GM18868 (cell line): Measurements from ENCODE around the gene COX4I1.

Experiments used
- ATAC-seq: cut with Tn5 transposase; IDR thresholded peaks from one replicate; pipeline ENCODE4 v1.9.1; 2021; ENCODE audit warnings: mild to moderate bottlenecking, moderate library complexity; ENCODE audit not compliant: unreplicated experiment

COX4I1 gene

DNA sequence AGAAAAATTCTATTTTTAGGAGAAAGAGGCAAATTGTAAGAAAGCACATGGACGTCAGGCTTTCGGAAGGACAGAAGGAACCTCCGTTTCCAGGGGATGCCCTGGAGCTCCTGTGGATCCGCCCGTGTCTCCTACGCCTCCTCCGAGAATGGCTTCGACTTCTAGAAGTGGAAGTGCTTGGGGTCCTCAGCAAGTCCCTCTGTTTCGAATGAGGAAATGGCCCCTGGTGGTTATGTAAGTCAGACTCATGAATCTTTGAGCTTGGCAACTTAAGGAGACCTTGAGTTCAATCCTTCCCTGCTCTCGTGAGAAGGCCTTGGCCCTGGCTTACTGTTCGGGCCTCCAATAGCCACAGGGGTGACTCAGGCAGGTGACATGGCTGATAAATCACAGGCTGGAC is 38.9 kb downstream of the COX4I1 start:
- ATAC-seq: no peak

- ATAC-seq: no peak
Observed at GRCh38 chr16:85838876-85839585, 39.5 kb downstream of the COX4I1 start.

- ATAC-seq: no peak
Observed at GRCh38 chr16:85839681-85840240, 40.3 kb downstream of the COX4I1 start.

DNA sequence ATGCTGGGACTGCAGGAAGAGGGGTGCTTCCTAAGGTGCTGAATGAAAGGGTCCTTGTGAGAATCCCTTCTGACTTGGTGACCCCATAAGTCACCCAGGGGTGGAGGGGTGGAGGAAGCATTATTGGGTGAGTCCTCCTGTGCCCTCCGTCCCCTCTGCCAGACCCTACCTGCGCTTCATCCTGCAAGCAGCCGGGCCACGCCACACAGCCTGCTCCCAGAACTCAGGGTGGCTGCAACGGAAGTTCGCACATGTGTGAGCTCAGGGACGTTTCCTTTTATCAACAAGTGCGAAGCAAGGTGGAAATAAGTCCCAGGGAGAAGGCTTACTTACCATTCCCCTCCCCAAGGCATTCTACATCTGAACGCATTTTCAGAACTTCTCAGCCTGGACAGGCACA is 40.9 kb downstream of the COX4I1 start:
- ATAC-seq: no peak

DNA sequence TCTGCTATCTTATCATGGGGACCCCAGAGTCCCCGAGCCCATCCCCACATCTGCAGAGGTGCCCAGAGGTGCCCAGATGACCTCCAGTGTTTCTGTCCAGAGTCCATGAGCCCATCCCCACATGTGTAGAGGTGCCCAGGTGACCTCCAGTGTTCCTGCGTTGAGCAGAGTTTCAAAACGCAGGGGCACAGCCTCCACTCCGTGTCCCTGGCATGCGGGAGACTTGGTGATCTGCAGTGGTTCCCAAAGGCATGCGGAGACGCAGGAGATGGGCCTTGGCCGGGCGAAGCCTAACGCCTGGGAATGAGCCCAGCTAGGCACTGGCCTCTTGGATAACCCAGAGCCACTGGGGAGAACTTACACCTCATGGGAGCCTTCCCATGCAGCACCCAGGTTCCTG is 41.3 kb downstream of the COX4I1 start:
- no peak for ATAC-seq

- no peak for ATAC-seq
Observed at GRCh38 chr16:85842435-85842834, 42.9 kb downstream of the COX4I1 start.

DNA sequence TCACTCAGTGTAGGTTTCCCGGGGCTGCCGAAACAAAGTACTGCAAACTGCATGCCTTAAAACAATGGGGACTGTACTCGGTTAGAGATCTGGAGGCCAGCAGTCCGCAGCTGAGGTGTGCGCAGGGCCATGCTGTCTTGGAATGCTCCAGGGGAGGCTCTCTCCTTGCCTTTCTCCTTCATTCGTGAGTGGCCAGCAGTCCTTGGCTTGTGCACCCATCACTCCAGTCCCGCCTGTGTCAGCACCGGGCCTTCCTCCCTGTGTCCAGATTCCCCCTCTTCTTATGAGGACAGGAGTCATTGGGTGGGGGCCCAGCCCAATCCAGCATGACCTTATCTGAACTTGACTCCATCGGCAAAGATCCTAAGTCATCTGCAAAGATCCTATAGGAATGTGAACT is 43.4 kb downstream of the COX4I1 start:
- ATAC-seq: no peak

DNA sequence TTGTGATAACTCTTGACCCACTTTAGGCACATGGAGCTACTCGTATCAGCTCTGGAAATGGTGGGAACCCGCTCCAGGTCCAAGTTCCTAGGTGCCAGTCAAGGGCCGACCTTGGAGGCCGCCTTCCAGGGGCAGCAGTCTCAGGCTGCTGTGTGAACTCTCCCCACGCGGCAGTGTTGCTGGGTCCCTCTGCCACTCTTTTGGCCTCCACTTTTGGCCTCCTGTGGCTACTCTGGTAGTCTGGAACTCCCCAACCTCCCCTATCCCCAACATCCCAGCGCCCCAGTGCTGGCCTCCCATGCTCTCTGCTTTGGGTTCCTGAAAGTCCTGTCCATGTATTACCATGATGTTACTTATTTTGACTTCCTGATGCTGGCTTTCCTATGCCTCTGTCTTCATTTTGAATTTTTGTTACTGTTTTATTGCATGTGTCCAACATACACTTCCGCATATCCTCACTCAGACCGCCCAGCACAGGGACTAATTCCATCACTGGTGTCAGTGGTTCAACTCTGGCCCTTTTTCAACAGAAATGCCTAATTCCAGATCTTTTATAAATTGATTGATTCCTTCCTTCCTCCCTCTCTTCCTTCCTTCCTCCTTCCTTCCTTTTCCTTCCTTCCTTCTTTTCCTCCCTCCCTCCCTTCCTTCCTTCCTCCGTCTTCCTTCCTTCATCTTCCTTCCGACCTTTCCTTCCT is 44.1 kb downstream of the COX4I1 start:
- no peak for ATAC-seq

DNA sequence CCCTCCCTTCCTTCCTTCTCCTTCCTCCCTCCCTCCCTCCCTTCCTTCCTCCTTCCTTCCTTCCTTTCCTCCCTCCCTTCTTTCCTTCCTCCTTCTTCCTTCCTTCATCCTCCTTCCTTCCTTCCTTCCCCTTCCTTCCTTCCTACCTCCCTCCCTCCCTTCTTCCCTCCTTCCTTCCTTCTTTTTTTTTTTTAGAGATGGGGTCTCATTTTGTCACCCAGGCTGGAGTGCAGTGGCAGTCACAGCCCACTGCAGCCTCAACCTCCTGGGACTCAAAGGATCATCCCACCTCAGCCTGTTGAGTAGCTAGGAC is 44.6 kb downstream of the COX4I1 start:
- ATAC-seq: no peak

DNA sequence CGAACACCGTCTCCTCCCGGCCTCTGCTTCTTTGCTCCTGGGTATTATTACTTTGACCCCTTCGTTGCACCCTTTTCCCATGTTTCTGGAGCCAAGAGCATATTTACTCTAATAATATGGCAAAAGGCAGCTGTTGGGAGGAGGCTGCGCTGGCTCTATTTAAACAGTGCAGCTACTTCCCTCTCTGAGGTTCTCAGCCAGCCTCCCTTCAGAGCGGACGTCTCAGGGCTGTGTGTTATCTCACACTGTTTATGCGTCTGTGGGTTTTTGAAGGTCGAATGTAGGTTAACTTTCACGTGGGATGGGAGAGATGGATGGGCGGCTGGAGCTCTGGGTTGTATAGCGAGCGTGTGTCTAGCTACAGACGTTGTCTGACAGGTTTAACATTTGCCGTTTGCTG is 45.3 kb downstream of the COX4I1 start:
- no peak for ATAC-seq

GRCh38 chr16:85845266-85845665 is 45.8 kb downstream of the COX4I1 start:
- ATAC-seq: no peak

- no peak for ATAC-seq
Observed at GRCh38 chr16:85846461-85846860, 47.0 kb downstream of the COX4I1 start.

- no peak for ATAC-seq
Observed at GRCh38 chr16:85847036-85847435, 47.5 kb downstream of the COX4I1 start.

DNA sequence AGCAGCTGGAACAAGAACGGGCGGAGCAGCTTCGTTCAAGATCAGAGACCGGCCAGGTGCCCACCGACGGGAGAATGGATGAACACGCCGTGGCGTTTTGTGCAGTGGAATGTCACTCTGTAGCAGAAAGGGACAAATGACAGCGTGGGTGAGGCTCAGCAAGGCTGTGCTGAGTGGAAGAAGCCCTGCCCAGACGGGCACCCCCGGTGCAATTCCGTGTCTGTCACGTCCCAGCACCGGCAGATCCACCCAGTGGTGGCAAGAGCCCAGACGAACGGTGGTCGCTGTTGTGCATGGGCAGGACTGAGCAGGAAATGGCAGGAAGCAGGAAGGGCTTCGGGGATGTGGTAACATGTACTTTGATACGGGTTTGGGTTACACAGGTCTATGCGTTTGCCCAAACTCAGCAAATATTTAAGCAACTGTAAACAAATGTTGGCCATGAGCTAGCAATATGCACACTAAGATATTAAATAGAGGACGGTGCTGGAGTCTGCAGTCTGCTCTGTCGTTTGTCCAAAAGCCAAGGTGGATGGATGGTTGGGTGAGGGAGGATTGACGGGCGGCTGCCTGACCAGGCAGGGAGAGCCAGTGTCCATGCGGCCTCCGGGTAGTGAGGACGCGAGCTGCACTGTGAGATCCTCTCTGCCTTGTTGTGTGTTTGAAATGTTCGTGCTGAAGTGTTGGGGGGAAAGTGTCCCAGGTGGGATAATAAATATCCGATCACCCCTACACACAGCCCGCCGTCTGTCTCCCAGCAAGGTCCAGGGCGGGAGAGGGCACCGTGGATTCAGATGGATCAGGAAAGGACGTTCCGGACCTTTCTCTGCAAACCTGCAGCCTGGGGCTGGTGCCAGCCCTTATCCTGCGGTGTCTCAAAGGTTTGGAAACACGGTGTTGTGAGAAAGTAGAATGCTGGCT is 48.4 kb downstream of the COX4I1 start:
- no peak for ATAC-seq

DNA sequence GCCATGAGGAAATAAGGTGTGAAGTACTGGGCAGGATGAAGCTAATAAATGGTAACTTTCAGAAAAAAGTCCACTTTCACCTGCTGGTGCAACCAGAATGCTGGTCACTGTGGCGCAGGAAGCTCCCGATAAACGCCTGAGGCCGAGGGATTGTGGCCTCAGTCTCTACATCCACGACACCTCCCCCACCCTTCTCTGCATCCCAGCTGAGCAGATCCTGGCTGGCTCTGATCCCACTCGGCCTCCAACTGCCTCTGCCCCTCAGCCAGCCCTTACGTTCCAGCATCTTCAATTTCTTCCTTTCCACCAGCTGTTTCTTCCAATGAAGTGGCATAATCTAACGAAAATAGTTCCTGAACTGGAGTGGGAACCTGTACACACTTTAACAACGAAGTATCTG is 49.5 kb downstream of the COX4I1 start:
- no peak for ATAC-seq

DNA sequence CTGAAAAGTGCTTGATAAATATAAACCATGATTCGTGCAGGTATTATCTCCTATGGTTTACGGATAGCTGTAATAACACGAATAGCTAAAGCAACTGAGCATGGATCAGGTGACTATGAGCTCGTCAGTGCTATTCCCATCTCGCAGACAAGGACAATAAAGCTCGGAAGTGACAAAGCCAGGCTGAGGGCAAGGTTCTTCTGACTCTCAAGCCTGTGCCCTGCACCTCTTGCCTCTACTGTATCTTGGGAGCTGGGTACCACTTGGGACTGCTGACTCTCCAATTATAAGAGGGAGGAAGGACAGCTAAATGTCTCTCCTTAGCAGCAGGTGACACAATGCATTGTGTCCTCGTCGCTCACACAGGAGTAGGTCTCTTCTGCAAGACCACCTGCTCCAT is 49.9 kb downstream of the COX4I1 start:
- ATAC-seq: no peak

- ATAC-seq: no peak
Observed at GRCh38 chr16:85850344-85850880, 50.9 kb downstream of the COX4I1 start.

- no peak for ATAC-seq
Observed at GRCh38 chr16:85851034-85851785, 51.7 kb downstream of the COX4I1 start.

GRCh38 chr16:85853547-85854545 is 54.4 kb downstream of the COX4I1 start:
- no peak for ATAC-seq
